CD14-positive monocyte (primary cell): Measurements from ENCODE around the gene SLN. TPM values are rescaled to one million over a fixed set of nuclear protein-coding genes. Genes with fewer than 3 reads are reported as not detected.

Experiments
- DNase-seq, 3 donors: peaks; one replicate each; pipeline ENCODE4 v3.0.0-alpha.2; 2011 to 2022
- H2AFZ ChIP-seq: 2 replicates; pipeline ENCODE4 v1.6.0; 2012; ENCODE audit warnings: mild to moderate bottlenecking, low read depth, low read length, inconsistent platforms; ENCODE audit not compliant: insufficient read depth, poor library complexity, severe bottlenecking
- H3K27ac ChIP-seq, 2 donors: 1 replicate in 1 of 2; 2 replicates in 1 of 2; pipeline ENCODE4 v1.5.1; 2012 to 2013; ENCODE audit warnings: low read length in 2 of 2, control low read depth in 1 of 2, inconsistent platforms in 1 of 2, low read depth in 1 of 2, mild to moderate bottlenecking in 1 of 2
- H3K27me3 ChIP-seq, 2 donors: one replicate each; pipeline versions ENCODE4 v1.6.0 to v1.6.1; 2011 to 2013; ENCODE audit warnings: low read length in 2 of 2; ENCODE audit not compliant: control insufficient read depth in 2 of 2, insufficient read depth in 2 of 2
- H3K36me3 ChIP-seq, 2 donors: replicated peaks in 1 of 2; 1 replicate in 1 of 2; 2 replicates in 1 of 2; pipeline versions ENCODE4 v1.5.1 to v1.6.1; 2012 to 2013; ENCODE audit warnings: low read length in 2 of 2, control low read depth in 1 of 2, inconsistent platforms in 1 of 2, mild to moderate bottlenecking in 1 of 2; ENCODE audit not compliant: insufficient read depth in 2 of 2, control insufficient read depth in 1 of 2
- H3K4me1 ChIP-seq, 2 donors: 1 replicate in 1 of 2; 2 replicates in 1 of 2; pipeline versions ENCODE4 v1.5.1 to v1.6.1; 2012 to 2013; ENCODE audit warnings: low read length in 2 of 2, control low read depth in 1 of 2, inconsistent platforms in 1 of 2, mild to moderate bottlenecking in 1 of 2, moderate library complexity in 1 of 2; ENCODE audit not compliant: insufficient read depth in 2 of 2, control insufficient read depth in 1 of 2
- H3K4me2 ChIP-seq: replicated peaks from 2 replicates; pipeline ENCODE3; 2012; ENCODE audit warnings: low read length, moderate library complexity, mild to moderate bottlenecking; ENCODE audit not compliant: poor library complexity, severe bottlenecking; ENCODE audit errors: extremely low read depth
- H3K4me3 ChIP-seq, 3 experiments: fragments of 200-600 bp in 1 of 3; sonication (generic) in 1 of 3; replicated peaks in 1 of 3; 1 replicate in 2 of 3; 2 replicates in 1 of 3; pipeline ENCODE4 v1.5.1; 2011 to 2013; ENCODE audit warnings: low read length in 3 of 3, mild to moderate bottlenecking in 3 of 3, control low read depth in 2 of 3, low read depth in 2 of 3, inconsistent platforms in 1 of 3, moderate library complexity in 1 of 3
- H3K79me2 ChIP-seq: 2 replicates; pipeline ENCODE4 v1.6.0; 2012; ENCODE audit warnings: mild to moderate bottlenecking, control low read depth, inconsistent platforms, low read length, moderate library complexity; ENCODE audit not compliant: insufficient read depth
- H3K9ac ChIP-seq: 2 replicates; pipeline ENCODE4 v1.6.0; 2017; ENCODE audit warnings: low read length, mild to moderate bottlenecking; ENCODE audit not compliant: insufficient read depth, poor library complexity, severe bottlenecking
- H3K9me3 ChIP-seq, 2 donors: replicated peaks in 1 of 2; 1 replicate in 1 of 2; 2 replicates in 1 of 2; pipeline versions ENCODE4 v1.5.1 to v1.6.1; 2012 to 2013; ENCODE audit warnings: low read length in 2 of 2, control low read depth in 1 of 2; ENCODE audit not compliant: control insufficient read depth in 1 of 2, insufficient read depth in 1 of 2
- H4K20me1 ChIP-seq: 2 replicates; pipeline ENCODE4 v1.6.0; 2012; ENCODE audit warnings: mild to moderate bottlenecking, low read length, control low read depth, moderate library complexity; ENCODE audit not compliant: insufficient read depth
- H3K27ac Mint-ChIP-seq, 7 donors: one replicate each; pipeline ENCODE4 v1.8.0; 2020; ENCODE audit warnings: mild to moderate bottlenecking in 7 of 7, mixed read lengths in 7 of 7, moderate library complexity in 6 of 7, inconsistent platforms in 2 of 7
- H3K27me3 Mint-ChIP-seq, 3 donors: one replicate each; pipeline ENCODE4 v1.8.0; 2021 to 2022; ENCODE audit warnings: low read depth in 3 of 3, mild to moderate bottlenecking in 3 of 3, mixed read lengths in 3 of 3, moderate library complexity in 3 of 3, inconsistent platforms in 1 of 3
- H3K36me3 Mint-ChIP-seq, 2 donors: one replicate each; pipeline ENCODE4 v1.8.0; 2020; ENCODE audit warnings: mixed read lengths in 2 of 2, inconsistent platforms in 1 of 2, mild to moderate bottlenecking in 1 of 2
- H3K4me1 Mint-ChIP-seq: one replicate; pipeline ENCODE4 v1.8.0; 2020; ENCODE audit warnings: mild to moderate bottlenecking, mixed read lengths
- H3K4me3 Mint-ChIP-seq, 2 donors: one replicate each; pipeline ENCODE4 v1.8.0; 2020; ENCODE audit warnings: mild to moderate bottlenecking in 2 of 2, mixed read lengths in 2 of 2, moderate library complexity in 1 of 2
- H3K9me3 Mint-ChIP-seq, 7 donors: one replicate each; pipeline ENCODE4 v1.8.0; 2020 to 2022; ENCODE audit warnings: mixed read lengths in 7 of 7, mild to moderate bottlenecking in 6 of 7, moderate library complexity in 6 of 7, inconsistent platforms in 2 of 7
- WGBS: methylation state at CpG from one replicate; pipeline ENCODE4 v1.1.5; 2013; ENCODE audit warnings: missing lambda C conversion rate; ENCODE audit not compliant: insufficient coverage; 5-methylcytosine and 5-hydroxymethylcytosine counted together
- intact Hi-C, 2 donors: fragments of 100-400 bp; cut with micrococcal nuclease; formaldehyde crosslinking; loops; one replicate each; pipeline versions ENCODE4 v1.15.0 to v1.15.1; 2023
- polyA plus RNA-seq, 3 donors: library from polyadenylated mRNA; depleted of rRNA in 1 of 3; unstranded in 2 of 3; stranded (reverse) in 1 of 3; fragments of 300-500 nt in 2 of 3; fragments of >200 nt in 1 of 3; fragmentation: Illumina TruSeq in 2 of 3; gene quantifications; 1 replicate in 2 of 3; 2 replicates in 1 of 3; pipeline ENCODE4 v1.2.3, GENCODE V29; 2012 to 2021
- TF ChIP-seq, protein P1 (sequence below): fragments of 200-600 bp; IDR thresholded peaks from one replicate; pipeline ENCODE4 v1.8.0; 2022; ENCODE audit warnings: antibody characterized with exemption, mild to moderate bottlenecking

The SLN gene
- polyA plus RNA-seq, 3 donors: not detected

- no CpG with 5 or more reads among the region's 3 CpGs for WGBS
- Mint-ChIP-seq H3K27me3 (peaks cover 4 to 11% (median 7%) of the 10 kb centered on the region in 3 donors), H3K4me1 (no peaks in the 10 kb centered on the region), H3K27ac (no peak overlapping the region), H3K36me3 (no peaks in the 10 kb centered on the region), H3K4me3 (no peak overlapping the region), H3K9me3 (no peaks in the 10 kb centered on the region)
- TF ChIP-seq, protein P1, sequence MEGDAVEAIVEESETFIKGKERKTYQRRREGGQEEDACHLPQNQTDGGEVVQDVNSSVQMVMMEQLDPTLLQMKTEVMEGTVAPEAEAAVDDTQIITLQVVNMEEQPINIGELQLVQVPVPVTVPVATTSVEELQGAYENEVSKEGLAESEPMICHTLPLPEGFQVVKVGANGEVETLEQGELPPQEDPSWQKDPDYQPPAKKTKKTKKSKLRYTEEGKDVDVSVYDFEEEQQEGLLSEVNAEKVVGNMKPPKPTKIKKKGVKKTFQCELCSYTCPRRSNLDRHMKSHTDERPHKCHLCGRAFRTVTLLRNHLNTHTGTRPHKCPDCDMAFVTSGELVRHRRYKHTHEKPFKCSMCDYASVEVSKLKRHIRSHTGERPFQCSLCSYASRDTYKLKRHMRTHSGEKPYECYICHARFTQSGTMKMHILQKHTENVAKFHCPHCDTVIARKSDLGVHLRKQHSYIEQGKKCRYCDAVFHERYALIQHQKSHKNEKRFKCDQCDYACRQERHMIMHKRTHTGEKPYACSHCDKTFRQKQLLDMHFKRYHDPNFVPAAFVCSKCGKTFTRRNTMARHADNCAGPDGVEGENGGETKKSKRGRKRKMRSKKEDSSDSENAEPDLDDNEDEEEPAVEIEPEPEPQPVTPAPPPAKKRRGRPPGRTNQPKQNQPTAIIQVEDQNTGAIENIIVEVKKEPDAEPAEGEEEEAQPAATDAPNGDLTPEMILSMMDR: no peak
- Histone ChIP-seq H3K9me3 (no peaks in the 10 kb centered on the region), H3K27me3 (peaks cover 0 to 6% of the 10 kb centered on the region in 2 donors), H3K27ac (no peak overlapping the region), H4K20me1 (no peaks in the 10 kb centered on the region), H3K9ac (no peak overlapping the region), H3K4me2 (no peak overlapping the region), H3K79me2 (no peaks in the 10 kb centered on the region), H3K4me3 (no peak overlapping the region), H3K4me1 (no peaks in the 10 kb centered on the region), H3K36me3 (no peaks in the 10 kb centered on the region), H2AFZ (no peak overlapping the region)
- no peak for DNase-seq
- intact Hi-C loops: no loop called here
Measured at GRCh38 chr11:107733518-107733917, 21.7 kb upstream of the SLN start.

- Mint-ChIP-seq H3K9me3 (no peaks in the 10 kb centered on the region), H3K27me3 (peaks cover 4 to 11% (median 7%) of the 10 kb centered on the region in 3 donors), H3K36me3 (no peaks in the 10 kb centered on the region), H3K4me1 (no peaks in the 10 kb centered on the region), H3K4me3 (peak overlapping the region in 1 of 2 donors; percentile 49), H3K27ac (no peak overlapping the region)
- Histone ChIP-seq H3K4me2 (no peak overlapping the region), H3K9ac (no peak overlapping the region), H2AFZ (no peak overlapping the region), H3K4me3 (no peak overlapping the region), H3K9me3 (no peaks in the 10 kb centered on the region), H3K27me3 (peaks cover 0 to 8% of the 10 kb centered on the region in 2 donors), H3K27ac (no peak overlapping the region), H3K79me2 (no peaks in the 10 kb centered on the region), H3K36me3 (no peaks in the 10 kb centered on the region), H4K20me1 (no peaks in the 10 kb centered on the region), H3K4me1 (no peaks in the 10 kb centered on the region)
- TF ChIP-seq, protein P1: no peak
- DNase-seq: no peak
- intact Hi-C loops: no loop called here
- WGBS: 91% methylated on average over 9 of the region's 10 CpGs
Measured at GRCh38 chr11:107732689-107733051, 20.8 kb upstream of the SLN start.
